Transverse colon (tissue), 4 donors: ENCODE measurements around the gene SARDH. TPM values are rescaled to one million over a fixed set of nuclear protein-coding genes. Genes with fewer than 3 reads are reported as not detected.

Source experiments
- DNase-seq: peaks from one replicate; pipeline ENCODE4 v3.0.0-alpha.2; 2019
- H3K27ac ChIP-seq, 4 donors: fragments of 200-600 bp; sonication (generic); 2 replicates each; pipeline ENCODE4 v1.5.1; 2016 to 2018; ENCODE audit warnings: inconsistent platforms in 4 of 4
- H3K27me3 ChIP-seq: fragments of 200-600 bp; sonication (generic); 2 replicates; pipeline ENCODE4 v1.5.1; 2017; ENCODE audit warnings: inconsistent platforms
- H3K36me3 ChIP-seq, 4 donors: fragments of 200-600 bp; sonication (generic); 2 replicates each; pipeline ENCODE4 v1.5.1; 2017 to 2019; ENCODE audit warnings: inconsistent platforms in 4 of 4
- H3K4me1 ChIP-seq, 4 donors: fragments of 200-600 bp; sonication (generic); 2 replicates each; pipeline ENCODE4 v1.5.1; 2017 to 2020; ENCODE audit warnings: inconsistent platforms in 4 of 4
- H3K4me3 ChIP-seq, 4 donors: fragments of 200-600 bp; sonication (generic); 1 replicate in 1 of 4; 2 replicates in 3 of 4; pipeline versions ENCODE4 v1.5.1 to v1.6.1; 2017 to 2019; ENCODE audit warnings: inconsistent platforms in 4 of 4
- H3K9me3 ChIP-seq, 2 donors: fragments of 200-600 bp; sonication (generic); 2 replicates each; pipeline ENCODE4 v1.5.1; 2017 to 2019; ENCODE audit warnings: inconsistent platforms in 2 of 2
- CTCF ChIP-seq, 5 experiments: fragments of 200-600 bp in 3 of 5; fragments of 450-650 bp in 2 of 5; sonication (generic) in 3 of 5; IDR thresholded peaks; 1 replicate in 2 of 5; 2 replicates in 3 of 5; pipeline ENCODE4 v1.5.1; 2016 to 2017; ENCODE audit warnings: antibody characterized with exemption in 5 of 5, inconsistent platforms in 3 of 5, mild to moderate bottlenecking in 2 of 5, moderate library complexity in 1 of 5
- EP300 ChIP-seq: sonication (generic); formaldehyde crosslinking; IDR thresholded peaks from one replicate; pipeline ENCODE4 v1.6.1; 2017; ENCODE audit warnings: antibody characterized with exemption, low read depth
- POLR2A ChIP-seq: fragments of 450-650 bp; IDR thresholded peaks from one replicate; pipeline ENCODE4 v1.6.1; 2016; ENCODE audit warnings: antibody characterized with exemption, mild to moderate bottlenecking, moderate library complexity
- POLR2AphosphoS5 ChIP-seq, 3 donors: sonication (generic); formaldehyde crosslinking; IDR thresholded peaks; one replicate each; pipeline ENCODE4 v1.6.1; 2016; ENCODE audit warnings: antibody characterized with exemption in 3 of 3
- WGBS, 2 donors: methylation state at CpG; one replicate each; pipeline ENCODE4 v1.1.5; 2018; ENCODE audit warnings: low coverage in 1 of 2; 5-methylcytosine and 5-hydroxymethylcytosine counted together
- in situ Hi-C, 4 donors: fragments of 200-750 bp; cut with MboI; loops; one replicate each; pipeline versions ENCODE4 v1.15.0 to v1.15.1; 2017; ENCODE audit warnings: low sequenced_read_pairs in 3 of 4, low pct_ligation_motif_present in 1 of 4, low pct_unique_long_range_greater_than_20kb in 1 of 4
- intact Hi-C: fragments of 100-400 bp; cut with DNase I; formaldehyde crosslinking; loops from one replicate; pipeline ENCODE4 v1.15.1; 2023; ENCODE audit warnings: low total_unique reads
- total RNA-seq, 4 donors: library from RNA; depleted of rRNA; stranded (reverse); fragments of >200 nt; gene quantifications; one replicate each; pipeline ENCODE4 v1.1.0, GENCODE V29; 2016

The SARDH gene
- total RNA-seq, 4 donors from 2014 or later: 0.68 to 1.1 (median 0.95) TPM; not detected in 1

- H3K27me3 ChIP-seq: no peaks in the 10 kb centered on the region
- no peaks in the 10 kb centered on the region for H3K9me3 ChIP-seq
- in situ Hi-C loops: no loop called here
- intact Hi-C loops: no loop called here
- 88% methylated on average over 11 of the region's 17 CpGs; no CpG with 5 or more reads in 1 of the 2 donors for WGBS, 2 donors
- no peak overlapping the region for H3K4me3 ChIP-seq
- H3K4me1 ChIP-seq: no peaks in the 10 kb centered on the region
- no peak for DNase-seq
- no peaks in the 10 kb centered on the region for H3K36me3 ChIP-seq
- H3K27ac ChIP-seq: no peak overlapping the region
- TF ChIP-seq POLR2A (no peak), CTCF (IDR thresholded peaks at IDR 0.05) (no peak), EP300 (no peak), POLR2AphosphoS5 (IDR thresholded peaks at IDR 0.05) (no peak)
These were observed 67.7 kb downstream of the SARDH start for GRCh38 chr9:133670466-133670865.

DNA sequence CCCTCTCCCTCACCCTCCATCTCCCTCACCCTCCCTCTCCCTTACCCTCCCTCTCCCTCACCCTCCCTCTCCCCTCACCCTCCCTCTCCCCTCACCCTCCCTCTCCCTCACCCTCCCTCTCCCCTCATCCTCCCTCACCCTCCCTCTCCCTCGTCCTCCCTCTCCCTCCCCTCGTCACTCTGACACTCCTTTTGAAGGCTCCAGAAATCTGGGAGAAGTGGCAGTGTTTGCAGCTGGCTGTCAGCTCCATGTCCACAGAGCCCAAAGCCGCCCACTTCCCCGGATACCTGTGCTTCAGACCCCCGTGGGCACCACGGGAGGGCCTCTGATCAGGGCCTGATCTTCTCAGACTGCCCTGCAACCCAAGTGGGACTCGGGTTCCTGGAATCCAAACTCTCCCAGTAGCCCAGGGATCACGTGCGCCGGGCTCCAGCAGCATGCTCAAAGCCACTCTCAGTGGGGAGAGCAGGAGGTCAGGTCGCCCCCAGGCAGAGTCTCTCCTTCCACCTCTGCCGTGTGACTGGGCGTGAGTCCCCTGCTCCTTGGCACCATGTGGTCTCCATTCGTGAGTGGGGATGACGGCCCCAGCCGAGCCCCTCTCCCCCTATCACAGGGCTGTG lies 68.9 kb downstream of the SARDH start:
- no peak for DNase-seq
- Histone ChIP-seq H3K4me1 (no peaks in the 10 kb centered on the region), H3K27ac (no peak overlapping the region), H3K4me3 (no peak overlapping the region), H3K9me3 (no peaks in the 10 kb centered on the region), H3K36me3 (no peaks in the 10 kb centered on the region), H3K27me3 (no peaks in the 10 kb centered on the region)
- in situ Hi-C loops: no loop called here
- 77 to 88% methylated on average over 5 to 14 of the region's 16 CpGs for WGBS, 2 donors
- no peak for TF ChIP-seq POLR2AphosphoS5 (IDR thresholded peaks at IDR 0.05)
- TF ChIP-seq POLR2A: no peak
- no peak for TF ChIP-seq EP300
- no peak for TF ChIP-seq CTCF (IDR thresholded peaks at IDR 0.05)
- intact Hi-C loops: no loop called here

- H3K36me3 ChIP-seq: no peaks in the 10 kb centered on the region
- H3K27me3 ChIP-seq: no peaks in the 10 kb centered on the region
- in situ Hi-C loops: no loop called here
- H3K4me1 ChIP-seq: no peaks in the 10 kb centered on the region
- no peak overlapping the region for H3K4me3 ChIP-seq
- no peak overlapping the region for H3K27ac ChIP-seq
- WGBS, 2 donors: 50% methylated on average over 2 to 17 of the region's 17 CpGs
- no peak for DNase-seq
- intact Hi-C loops: no loop called here
- TF ChIP-seq POLR2AphosphoS5 (IDR thresholded peaks at IDR 0.05): no peak
- no peak for TF ChIP-seq EP300
- TF ChIP-seq POLR2A: no peak
- no peak for TF ChIP-seq CTCF (IDR thresholded peaks at IDR 0.05)
- H3K9me3 ChIP-seq: no peaks in the 10 kb centered on the region
These were observed 70.2 kb downstream of the SARDH start for GRCh38 chr9:133667759-133668450.

DNA sequence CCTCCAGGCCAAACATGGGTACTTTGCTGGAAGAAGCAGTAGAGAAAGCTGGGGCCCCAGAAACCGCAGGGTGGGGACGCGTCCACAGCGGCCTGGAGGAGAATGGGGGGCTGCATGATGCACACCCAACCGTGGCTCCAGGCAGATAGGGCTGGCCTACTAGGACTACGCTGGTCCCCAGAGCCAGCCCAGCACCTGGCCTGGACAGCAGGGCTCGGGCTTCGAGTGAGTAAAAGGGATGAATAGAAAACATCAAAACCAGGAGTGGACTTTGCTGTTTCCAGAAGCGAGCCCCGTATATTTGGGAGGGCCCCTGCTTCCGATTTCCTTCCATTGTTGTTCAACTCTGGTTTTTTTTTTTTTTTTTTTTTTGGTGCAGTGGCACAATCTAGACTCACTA lies 71.3 kb downstream of the SARDH start:
- no peak overlapping the region for H3K27ac ChIP-seq
- TF ChIP-seq EP300: no peak
- no peaks in the 10 kb centered on the region for H3K4me1 ChIP-seq
- H3K36me3 ChIP-seq: no peaks in the 10 kb centered on the region
- in situ Hi-C loops: no loop called here
- no peak overlapping the region for H3K4me3 ChIP-seq
- no peak for DNase-seq
- WGBS, 2 donors: 71 to 92% methylated on average over 2 to 11 of the region's 11 CpGs
- no peaks in the 10 kb centered on the region for H3K9me3 ChIP-seq
- no peaks in the 10 kb centered on the region for H3K27me3 ChIP-seq
- intact Hi-C loops: no loop called here
